HL-60/S4 treated with phorbol 12-myristate 13-acetate at 8.2 ng/mL for 4 days and 3 days (cell line): ENCODE measurements around the gene IL15RA.

Source experiments
- in situ Hi-C: fragments of 300-500 bp; cut with MboI; formaldehyde crosslinking; loops from 2 replicates; pipeline ENCODE4 v1.15.0; 2022; ENCODE audit warnings: low sequenced_read_pairs

IL15RA gene

GRCh38 chr10:5977471-5978229 lies at the start of gene IL15RA:
Gene IL15RA (minus strand): TSS chr10:5977543. CDS start chr10:5977492, 51 bp downstream.
- in situ Hi-C loops: no loop called here

- in situ Hi-C loops: no loop called here
These were observed 48.4 kb upstream of the IL15RA start for GRCh38 chr10:6025683-6026255.

- in situ Hi-C loops: no loop called here
These were observed 47.0 kb upstream of the IL15RA start for GRCh38 chr10:6024334-6024682.

- in situ Hi-C loops: no loop called here
These were observed 46.5 kb upstream of the IL15RA start for GRCh38 chr10:6023661-6024333.

- in situ Hi-C loops: no loop called here
These were observed 45.3 kb upstream of the IL15RA start for GRCh38 chr10:6022660-6023059.

GRCh38 chr10:6020826-6021225 lies 43.5 kb upstream of the IL15RA start:
- in situ Hi-C loops: no loop called here

- in situ Hi-C loops: no loop called here
These were observed 42.5 kb upstream of the IL15RA start for GRCh38 chr10:6019796-6020195.

- in situ Hi-C loops: no loop called here
These were observed 41.9 kb upstream of the IL15RA start for GRCh38 chr10:6019010-6019782.

- in situ Hi-C loops: no loop called here
These were observed 41.1 kb upstream of the IL15RA start for GRCh38 chr10:6018422-6018821.

- in situ Hi-C loops: no loop called here
These were observed 40.5 kb upstream of the IL15RA start for GRCh38 chr10:6017781-6018354.

GRCh38 chr10:6014241-6014761 lies 37.0 kb upstream of the IL15RA start:
- in situ Hi-C loops: no loop called here

GRCh38 chr10:6013413-6014192 lies 36.3 kb upstream of the IL15RA start:
- in situ Hi-C loops: no loop called here

GRCh38 chr10:6012121-6012905 lies 35.0 kb upstream of the IL15RA start:
- in situ Hi-C loops: no loop called here

GRCh38 chr10:6011558-6011957 lies 34.2 kb upstream of the IL15RA start:
- in situ Hi-C loops: no loop called here

GRCh38 chr10:6010569-6010968 lies 33.2 kb upstream of the IL15RA start:
- in situ Hi-C loops: no loop called here

- in situ Hi-C loops: no loop called here
These were observed 32.6 kb upstream of the IL15RA start for GRCh38 chr10:6009961-6010360.

- in situ Hi-C loops: no loop called here
These were observed 31.8 kb upstream of the IL15RA start for GRCh38 chr10:6009150-6009549.

- in situ Hi-C loops: no loop called here
These were observed 31.3 kb upstream of the IL15RA start for GRCh38 chr10:6008497-6009142.

GRCh38 chr10:6006991-6007390 lies 29.6 kb upstream of the IL15RA start:
- in situ Hi-C loops: no loop called here
